WTC11 (cell line): ENCODE results near the gene SYCE1L.
"Not testable (repeated sequence)": the region's sequence is repeated elsewhere in the genome, so short reads cannot be mapped to it uniquely, and the experiment has no call there.

Experiments
- AFF4 ChIP-seq: sonication (generic); formaldehyde crosslinking; IDR thresholded peaks from 2 replicates; pipeline ENCODE4 v1.8.1; 2023; ENCODE audit warnings: mild to moderate bottlenecking, missing genetic modification reagents, borderline replicate concordance
- ARID4B ChIP-seq: sonication (generic); formaldehyde crosslinking; IDR thresholded peaks from 2 replicates; pipeline ENCODE4 v1.8.0; 2023; ENCODE audit warnings: missing genetic modification reagents, mild to moderate bottlenecking, borderline replicate concordance
- ATF3 ChIP-seq: sonication (generic); formaldehyde crosslinking; conservative IDR thresholded peaks from 2 replicates; pipeline ENCODE4 v1.8.1; 2022; ENCODE audit warnings: mild to moderate bottlenecking, missing genetic modification reagents
- CTCF ChIP-seq: fragments of 200-600 bp; IDR thresholded peaks from 2 replicates; pipeline ENCODE4 v1.8.0; 2022; ENCODE audit warnings: antibody characterized with exemption
- ETV6 ChIP-seq: sonication (generic); formaldehyde crosslinking; IDR thresholded peaks from 2 replicates; pipeline ENCODE4 v1.8.1; 2022; ENCODE audit warnings: mild to moderate bottlenecking, missing genetic modification reagents
- FOXJ3 ChIP-seq: sonication (generic); formaldehyde crosslinking; IDR thresholded peaks from 2 replicates; pipeline ENCODE4 v1.9.0; 2021; ENCODE audit warnings: missing genetic modification reagents, mild to moderate bottlenecking, borderline replicate concordance
- FOXP4 ChIP-seq: sonication (generic); formaldehyde crosslinking; IDR thresholded peaks from 2 replicates; pipeline ENCODE4 v1.8.0; 2022; ENCODE audit warnings: mild to moderate bottlenecking, missing genetic modification reagents
- HMGXB4 ChIP-seq: sonication (generic); formaldehyde crosslinking; IDR thresholded peaks from 2 replicates; pipeline ENCODE4 v1.8.1; 2023; ENCODE audit warnings: mild to moderate bottlenecking, moderate library complexity, missing genetic modification reagents
- JUN ChIP-seq: sonication (generic); formaldehyde crosslinking; IDR thresholded peaks from 2 replicates; pipeline ENCODE4 v1.8.0; 2023; ENCODE audit warnings: mild to moderate bottlenecking, missing genetic modification reagents
- MAX ChIP-seq: sonication (generic); formaldehyde crosslinking; IDR thresholded peaks from 2 replicates; pipeline ENCODE4 v1.8.0; 2022; ENCODE audit warnings: mild to moderate bottlenecking, missing genetic modification reagents
- NR3C1 ChIP-seq: sonication (generic); formaldehyde crosslinking; conservative IDR thresholded peaks from 2 replicates; pipeline ENCODE4 v1.8.1; 2023; ENCODE audit warnings: low read depth, mild to moderate bottlenecking, missing genetic modification reagents
- STAT6 ChIP-seq: sonication (generic); formaldehyde crosslinking; conservative IDR thresholded peaks from 2 replicates; pipeline ENCODE4 v1.8.1; 2023; ENCODE audit warnings: mild to moderate bottlenecking, low read depth, missing genetic modification reagents, moderate library complexity
- ZMAT4 ChIP-seq: fragments of 250-450 bp; sonication (Bioruptor Pico); IDR thresholded peaks from 2 replicates; pipeline ENCODE4 v1.9.0; 2021; ENCODE audit warnings: mild to moderate bottlenecking
- ZNF232 ChIP-seq: sonication (generic); formaldehyde crosslinking; IDR thresholded peaks from 2 replicates; pipeline ENCODE4 v1.8.0; 2022; ENCODE audit warnings: mild to moderate bottlenecking, missing genetic modification reagents

- TF ChIP-seq CTCF; ETV6 (CRISPR knock-in tag); FOXP4 (CRISPR knock-in tag); MAX (CRISPR knock-in tag); FOXJ3; NR3C1 (CRISPR knock-in tag); ATF3; AFF4 (CRISPR knock-in tag); ZMAT4 (CRISPR knock-in tag); HMGXB4 (CRISPR knock-in tag); ARID4B (CRISPR knock-in tag); STAT6 (CRISPR knock-in tag); JUN (CRISPR knock-in tag); ZNF232 (CRISPR knock-in tag): not testable (repeated sequence)
Observed at GRCh38 chr16:77186298-77186697, 12.9 kb upstream of the SYCE1L start.
